Measurements from ENCODE around the gene DRGX.

Gene DRGX

GRCh38 chr10:49357910-49358309 is 38.0 kb downstream of the DRGX start:
- TF ChIP-seq CTCF (conservative IDR thresholded peaks at IDR 0.05; ENCODE audit: low read length) = no peak

GRCh38 chr10:49356944-49357343 is 38.9 kb downstream of the DRGX start:
- H3K4me3 ChIP-seq (ENCODE audit: low read length) = no peak overlapping the region
- no peak for DNase-seq (ENCODE audit: low read depth)
- no peak for TF ChIP-seq CTCF (conservative IDR thresholded peaks at IDR 0.05; ENCODE audit: low read length)

More at GRCh38 chr10:49357910-49358309, 38.0 kb downstream of the DRGX start:
- H3K4me3 ChIP-seq (ENCODE audit: low read length) = no peak overlapping the region
- no peak for DNase-seq (ENCODE audit: low read depth)

GRCh38 chr10:49356181-49356580 is 39.7 kb downstream of the DRGX start:
- TF ChIP-seq CTCF (conservative IDR thresholded peaks at IDR 0.05; ENCODE audit: low read length) = no peak
- no peak overlapping the region for H3K4me3 ChIP-seq (ENCODE audit: low read length)
- DNase-seq (ENCODE audit: low read depth) = no peak

- TF ChIP-seq CTCF (conservative IDR thresholded peaks at IDR 0.05; ENCODE audit: low read length) = no peak
- H3K4me3 ChIP-seq (ENCODE audit: low read length) = no peak overlapping the region
- DNase-seq (ENCODE audit: low read depth) = no peak
Measured at GRCh38 chr10:49355221-49355620, 40.7 kb downstream of the DRGX start.

GRCh38 chr10:49354593-49354992 is 41.3 kb downstream of the DRGX start:
- DNase-seq (ENCODE audit: low read depth) = no peak
- no peak overlapping the region for H3K4me3 ChIP-seq (ENCODE audit: low read length)
- no peak for TF ChIP-seq CTCF (conservative IDR thresholded peaks at IDR 0.05; ENCODE audit: low read length)

- TF ChIP-seq CTCF (conservative IDR thresholded peaks at IDR 0.05; ENCODE audit: low read length) = no peak
- DNase-seq (ENCODE audit: low read depth) = no peak
- no peak overlapping the region for H3K4me3 ChIP-seq (ENCODE audit: low read length)
Measured at GRCh38 chr10:49353895-49354566, 41.9 kb downstream of the DRGX start.

- H3K4me3 ChIP-seq (ENCODE audit: low read length) = no peak overlapping the region
- TF ChIP-seq CTCF (conservative IDR thresholded peaks at IDR 0.05; ENCODE audit: low read length) = no peak
- no peak for DNase-seq (ENCODE audit: low read depth)
Measured at GRCh38 chr10:49353026-49353894, 42.6 kb downstream of the DRGX start.
